Activated T-helper 9 cell treated with anti-CD3 and anti-CD28 coated beads, Interleukin-2, amount 50 U/mL, for 16 hours (primary cell): ENCODE measurements around the gene KLHDC7B.

Experiments used
- DNase-seq: peaks from one replicate; pipeline ENCODE4 v3.0.0-alpha.2; 2020; ENCODE audit warnings: low read depth

KLHDC7B gene

GRCh38 chr22:50573491-50574382 is 28.0 kb downstream of the KLHDC7B start:
- no peak for DNase-seq

GRCh38 chr22:50574383-50574755 is 28.7 kb downstream of the KLHDC7B start:
- no peak for DNase-seq

- DNase-seq, result no peak
These were observed 29.8 kb downstream of the KLHDC7B start for GRCh38 chr22:50575426-50575941.

DNA sequence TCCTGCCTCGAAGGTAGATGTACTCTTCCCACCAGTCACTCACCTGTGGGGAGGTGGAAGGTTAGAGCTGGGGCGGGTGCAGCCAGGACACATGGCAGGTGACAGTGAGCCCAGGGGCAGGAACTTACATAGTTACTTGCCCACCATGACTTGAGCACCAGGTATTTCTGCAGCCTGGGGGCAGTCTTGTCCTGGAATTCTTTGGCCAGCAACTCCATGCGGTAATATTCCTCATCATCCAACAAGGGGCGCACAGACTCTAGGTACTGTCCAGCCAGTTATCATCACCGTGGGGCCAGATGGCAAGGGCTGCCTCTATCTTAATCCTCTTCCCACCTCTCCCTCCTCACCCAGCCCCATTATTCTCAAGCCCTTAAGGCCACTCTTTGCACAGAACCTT is 30.4 kb downstream of the KLHDC7B start:
- no peak for DNase-seq

- no peak for DNase-seq
These were observed 31.4 kb downstream of the KLHDC7B start for GRCh38 chr22:50576806-50577696.

DNA sequence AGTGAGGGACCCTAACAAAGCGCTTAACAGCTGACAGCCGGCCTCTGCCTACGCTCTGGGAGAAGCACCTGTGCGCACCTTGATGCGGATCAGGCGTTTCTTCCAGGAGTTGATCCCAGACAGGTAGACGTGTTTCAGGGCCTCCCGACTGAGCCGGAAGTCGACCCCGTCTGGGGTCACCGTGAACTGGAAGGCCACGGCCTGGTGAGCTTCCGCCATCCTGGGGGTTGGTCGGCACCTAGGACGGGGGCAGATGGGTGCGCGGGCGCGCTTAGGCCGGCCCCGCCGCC is 31.9 kb downstream of the KLHDC7B start:
- DNase-seq, result no peak

- no peak for DNase-seq
These were observed 32.5 kb downstream of the KLHDC7B start, which contains the start of gene CPT1B for GRCh38 chr22:50577987-50578775. Gene CPT1B, minus strand, starts transcription at chr22:50578427. Its CDS starts 512 bp downstream, at chr22:50577915.

- no peak for DNase-seq
These were observed 33.1 kb downstream of the KLHDC7B start for GRCh38 chr22:50578776-50579310.

DNA sequence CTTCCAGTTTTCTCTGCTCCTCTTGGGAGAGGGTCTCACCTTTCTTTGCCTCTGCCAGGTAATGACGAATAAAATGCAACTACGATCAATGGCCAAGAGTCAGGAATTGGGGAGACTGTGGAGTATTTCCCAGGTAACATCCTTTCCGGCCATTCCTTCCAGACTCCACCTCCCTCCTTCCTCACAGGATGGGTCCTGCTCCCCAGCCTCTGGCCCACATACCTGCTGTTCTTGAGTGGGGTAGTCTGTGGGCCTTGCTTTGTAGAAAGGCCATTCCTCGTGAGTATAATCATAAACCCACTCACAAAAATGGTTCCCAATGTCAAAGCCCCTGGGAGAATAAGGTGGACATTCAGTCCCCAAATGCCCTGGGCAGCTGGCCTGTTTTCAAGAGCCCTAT is 34.1 kb downstream of the KLHDC7B start:
- DNase-seq, result no peak

DNA sequence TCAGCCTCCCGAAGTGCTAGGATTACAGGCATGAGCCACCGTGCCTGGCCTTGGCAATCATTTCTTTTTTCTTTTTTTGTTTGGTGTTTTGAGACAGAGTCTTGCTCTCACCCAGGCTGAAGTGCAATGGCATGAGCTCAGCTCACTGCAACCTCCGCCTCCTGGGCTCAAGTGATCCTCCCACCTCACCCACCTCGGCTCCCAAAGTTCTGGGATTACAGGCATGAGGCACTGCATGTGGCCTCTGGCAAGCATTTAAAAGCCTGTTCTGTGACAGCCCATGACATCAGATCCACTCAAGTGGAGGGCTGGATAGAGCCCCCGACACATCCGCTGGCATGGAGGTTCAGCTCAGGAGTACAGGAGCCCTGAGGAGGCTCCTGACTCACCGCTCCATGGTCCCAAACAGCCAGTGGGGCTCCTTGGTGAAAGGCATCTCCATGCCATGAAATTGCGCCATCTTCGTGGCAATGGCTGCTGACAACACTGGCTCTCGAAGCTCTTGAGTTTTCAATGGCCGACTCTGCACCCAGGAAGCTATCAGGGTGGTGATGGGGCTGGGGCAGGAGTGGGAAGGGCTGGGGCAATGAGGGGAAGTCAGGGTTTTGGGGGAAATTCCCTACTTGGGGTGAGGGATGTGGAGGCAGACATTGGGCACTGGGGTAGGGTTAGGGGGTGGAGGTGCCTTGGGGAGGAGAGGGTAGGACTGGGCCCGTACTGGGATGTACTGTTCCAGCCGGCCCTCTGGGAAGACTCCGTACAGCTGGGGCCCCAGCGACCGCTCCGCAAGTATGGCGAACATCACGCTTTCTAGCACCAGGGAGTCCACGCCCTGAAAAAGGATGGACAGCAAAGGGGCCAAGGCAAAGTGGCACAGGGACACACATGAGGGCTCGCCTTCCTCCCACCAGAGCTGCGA is 35.6 kb downstream of the KLHDC7B start:
- DNase-seq, result no peak

GRCh38 chr22:50581950-50582492 is 36.3 kb downstream of the KLHDC7B start:
- no peak for DNase-seq

- peak; percentile 98 for DNase-seq
These were observed 37.0 kb downstream of the KLHDC7B start, which contains the start of gene CHKB for GRCh38 chr22:50582493-50583293. Gene CHKB, minus strand, starts transcription at chr22:50582849. Its CDS starts 68 bp downstream, at chr22:50582781.

DNA sequence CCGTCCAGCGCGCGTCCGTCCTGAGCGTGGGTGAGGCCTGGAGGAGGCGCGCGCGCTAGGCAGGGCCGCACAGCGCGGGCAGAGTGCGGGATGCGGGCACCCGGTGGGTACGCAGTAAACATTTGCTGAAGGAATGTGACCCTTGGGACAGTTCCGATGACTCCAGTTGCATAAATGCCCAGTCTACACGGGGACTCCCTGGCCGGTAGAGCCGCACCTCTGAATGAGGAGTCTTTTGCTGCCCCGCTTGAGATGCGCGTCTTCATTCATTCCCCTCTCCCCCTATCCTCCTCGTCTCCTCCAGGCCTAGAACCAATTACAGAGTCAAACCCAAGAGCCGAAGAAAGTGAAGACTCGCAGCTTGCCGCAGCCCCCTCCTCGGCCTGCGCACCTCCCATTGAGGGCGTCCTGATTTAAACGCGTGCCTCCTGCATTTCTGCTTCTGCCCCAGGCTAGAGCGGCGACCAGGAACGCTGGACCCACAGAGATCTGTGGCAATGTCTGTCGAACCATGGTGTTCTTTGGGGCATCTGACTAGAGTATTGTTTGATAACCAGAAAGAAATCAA is 37.7 kb downstream of the KLHDC7B start:
- DNase-seq, result no peak

GRCh38 chr22:50584106-50585096 is 38.7 kb downstream of the KLHDC7B start:
- DNase-seq, result no peak

DNA sequence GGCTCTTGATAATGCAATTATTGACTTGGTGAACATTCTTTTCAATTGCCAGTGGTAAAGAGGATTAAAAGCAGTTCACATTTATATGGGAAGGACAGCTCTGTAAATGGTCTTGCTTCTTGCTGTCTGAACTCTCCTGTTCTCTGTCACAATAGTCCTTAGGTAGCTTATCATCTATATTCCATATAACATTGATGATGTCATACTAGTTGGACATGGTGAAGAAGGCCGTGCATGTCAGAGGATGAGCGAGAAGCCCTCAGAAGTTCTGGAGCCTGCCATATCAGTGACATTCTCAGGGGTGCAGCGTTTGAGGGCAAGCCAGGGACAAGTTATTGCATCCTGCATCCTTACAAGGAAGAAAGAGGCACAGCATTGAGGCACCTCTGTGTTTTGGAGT is 39.5 kb downstream of the KLHDC7B start:
- DNase-seq, result no peak

GRCh38 chr22:50585781-50586180 is 40.1 kb downstream of the KLHDC7B start:
- no peak for DNase-seq

- DNase-seq, result no peak
These were observed 40.7 kb downstream of the KLHDC7B start for GRCh38 chr22:50586416-50586815.

DNA sequence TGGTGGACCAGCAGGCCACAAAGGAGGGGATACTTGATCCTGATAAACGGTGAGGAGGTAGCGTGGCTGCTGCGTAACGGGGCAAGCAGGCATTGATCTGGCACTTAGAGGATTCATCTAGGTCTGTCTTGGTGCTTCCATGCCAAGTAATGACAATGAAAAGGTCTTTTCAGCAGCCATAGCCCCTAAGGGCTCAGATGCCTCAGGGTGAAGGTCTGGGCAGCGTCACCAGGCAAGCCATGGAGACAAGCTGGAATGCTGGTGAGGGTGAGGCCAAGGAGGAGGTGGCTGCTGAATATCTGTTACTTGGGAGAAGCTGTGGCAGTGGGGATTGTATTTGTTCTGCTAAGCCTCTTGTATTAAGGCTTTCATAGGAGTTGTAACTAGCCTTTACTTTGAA is 41.7 kb downstream of the KLHDC7B start:
- DNase-seq, result no peak
